Activated CD8-positive, alpha-beta memory T cell treated with anti-CD3 and anti-CD28 coated beads for 1 hour (primary cell): ENCODE measurements around the gene GARNL3.
A peak's percentile ranks its signal among the peaks of the same experiment; 100 is the strongest.

Experiments used
- DNase-seq, 2 donors: peaks; one replicate each; pipeline ENCODE4 v3.0.0-alpha.2; 2020; ENCODE audit warnings: low read depth in 1 of 2; ENCODE audit errors: extremely low read depth in 1 of 2

GARNL3 gene

DNA sequence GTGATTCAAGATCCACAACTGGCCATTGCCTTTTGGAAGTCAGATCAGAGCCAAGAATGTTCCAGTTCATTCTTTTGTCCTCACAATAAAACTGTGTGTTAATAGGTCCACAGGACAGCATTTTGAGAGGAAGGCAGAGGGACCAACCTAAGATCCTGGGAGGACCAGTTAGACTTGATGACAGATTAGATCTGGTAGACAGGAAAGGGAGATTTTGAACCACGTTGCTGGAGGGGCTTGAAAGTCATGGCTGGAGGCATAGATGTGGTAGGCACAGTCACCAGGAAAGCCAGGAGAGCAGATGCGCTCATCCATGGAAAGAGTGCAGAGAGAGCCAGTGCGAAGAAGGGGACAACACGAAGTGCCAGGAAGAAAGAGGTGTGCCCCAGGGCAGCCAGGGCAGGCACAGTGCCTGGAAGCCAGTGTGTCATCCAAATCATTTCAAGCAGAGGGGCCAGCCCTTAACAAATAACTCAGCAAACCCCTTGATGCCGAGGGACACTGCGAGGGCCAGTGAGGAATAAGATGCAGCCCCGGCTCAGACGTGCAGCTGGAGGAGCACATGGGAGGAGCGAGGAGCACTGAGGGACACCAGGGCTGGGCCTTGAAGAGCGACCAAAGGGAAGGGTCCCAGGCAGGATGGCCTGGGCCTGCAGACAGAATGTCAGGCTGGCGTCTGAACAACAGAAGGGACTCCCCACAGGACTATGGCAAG lies 119.6 kb downstream of the GARNL3 start:
- no peak for DNase-seq

DNA sequence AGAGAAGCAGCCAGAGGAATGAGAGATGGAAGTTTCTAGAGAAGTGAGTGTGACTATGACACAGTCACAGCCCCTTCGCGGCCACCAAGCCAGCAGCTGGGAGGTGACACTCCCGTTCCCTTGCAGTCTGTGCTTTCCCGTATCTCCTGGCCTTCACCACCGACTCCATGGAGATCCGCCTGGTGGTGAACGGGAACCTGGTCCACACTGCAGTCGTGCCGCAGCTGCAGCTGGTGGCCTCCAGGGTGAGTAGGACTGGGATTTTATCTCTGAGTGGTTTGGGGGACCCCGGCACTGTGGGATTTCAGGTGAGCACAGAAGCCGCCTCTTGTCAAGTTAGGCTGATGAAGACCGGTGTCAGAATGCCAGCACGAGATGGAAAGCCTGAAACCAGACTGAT lies 120.3 kb downstream of the GARNL3 start:
- DNase-seq = no peak

DNA sequence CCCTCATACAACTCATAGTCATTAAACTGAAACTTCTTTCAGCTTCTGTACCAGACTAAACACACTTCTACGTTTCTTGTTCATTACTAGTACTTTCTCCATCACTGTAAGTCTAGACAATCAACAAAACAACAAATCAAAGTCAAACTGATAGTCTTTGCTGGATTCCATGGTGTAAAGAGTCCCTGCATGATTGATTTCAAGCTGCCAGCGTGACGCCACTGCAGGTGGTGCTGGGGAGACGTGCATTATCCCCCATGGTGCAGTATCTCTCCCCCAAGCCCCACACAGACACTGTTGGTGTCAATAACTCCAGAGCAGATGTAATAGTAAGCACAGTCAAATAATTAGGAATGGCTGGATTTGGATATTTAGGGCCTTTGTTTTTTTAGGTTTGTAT lies 121.7 kb downstream of the GARNL3 start:
- DNase-seq = no peak

DNA sequence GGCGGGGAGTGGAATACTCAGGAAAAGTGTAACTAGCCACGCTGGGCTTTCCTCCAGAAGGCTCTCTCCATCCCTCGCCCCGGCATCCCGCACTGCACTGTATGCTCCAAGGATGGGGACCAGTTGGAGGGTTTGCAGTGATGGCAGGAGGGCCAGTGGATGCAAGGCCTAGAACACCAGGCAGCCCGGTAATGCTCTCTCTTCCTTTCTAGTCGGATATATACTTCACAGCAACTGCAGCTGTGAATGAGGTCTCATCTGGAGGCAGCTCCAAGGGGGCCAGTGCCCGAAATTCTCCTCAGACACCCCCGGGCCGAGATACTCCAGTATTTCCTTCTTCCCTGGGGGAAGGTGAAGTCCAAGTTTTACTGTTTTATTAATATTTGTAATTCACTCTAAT lies 122.4 kb downstream of the GARNL3 start:
- DNase-seq = no peak

DNA sequence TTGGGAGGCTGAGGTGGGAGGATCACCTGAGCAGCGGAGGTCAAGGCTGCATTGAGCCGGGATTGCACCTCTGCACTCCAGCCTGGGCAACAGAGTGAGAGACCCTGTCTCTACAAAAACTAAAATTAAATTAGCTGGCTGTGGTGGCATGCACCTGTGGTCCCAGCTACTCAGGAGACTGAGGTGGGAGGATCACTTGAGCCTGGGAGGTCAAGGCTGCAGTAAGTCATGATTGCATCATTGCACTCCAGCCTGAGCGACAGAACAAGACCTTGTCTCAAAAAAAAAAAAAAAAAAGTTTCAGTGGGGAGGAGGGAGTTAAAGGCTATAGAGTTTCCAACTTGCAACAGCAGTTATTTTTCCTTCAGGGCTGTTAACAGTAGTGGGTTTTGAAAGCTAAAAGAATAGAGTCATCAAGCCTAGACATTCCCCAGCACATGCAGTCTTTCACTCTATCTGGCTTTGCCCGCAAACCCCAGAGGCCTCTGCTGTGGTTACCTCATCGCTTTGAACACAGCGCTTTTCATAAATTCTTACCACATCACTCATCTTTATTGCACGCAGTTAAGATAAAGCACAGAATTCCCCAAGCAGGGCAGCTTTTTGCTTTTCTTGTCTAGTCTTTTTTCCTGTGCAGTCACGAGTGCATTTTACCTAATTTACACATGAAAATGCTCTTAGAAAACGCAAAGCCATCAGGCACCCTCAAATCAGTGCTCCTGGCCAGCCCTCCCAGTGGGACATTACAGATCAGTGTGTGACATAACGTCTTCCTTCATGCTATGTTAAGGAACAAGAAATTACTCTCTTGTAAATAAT lies 123.7 kb downstream of the GARNL3 start:
- peak; percentile 55 to 68 for DNase-seq

DNA sequence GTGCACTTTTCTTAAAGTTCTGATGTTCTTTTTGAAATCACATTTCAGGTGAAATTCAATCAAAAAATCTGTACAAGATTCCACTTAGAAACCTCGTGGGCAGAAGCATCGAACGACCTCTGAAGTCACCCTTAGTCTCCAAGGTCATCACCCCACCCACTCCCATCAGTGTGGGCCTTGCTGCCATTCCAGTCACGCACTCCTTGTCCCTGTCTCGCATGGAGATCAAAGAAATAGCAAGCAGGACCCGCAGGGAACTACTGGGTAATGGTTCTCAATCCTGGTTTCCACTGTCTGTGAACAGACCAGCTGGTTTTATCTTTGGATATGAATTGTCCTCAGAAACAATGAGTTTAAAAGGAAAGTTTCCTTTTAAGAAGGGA lies 124.3 kb downstream of the GARNL3 start:
- DNase-seq = no peak

DNA sequence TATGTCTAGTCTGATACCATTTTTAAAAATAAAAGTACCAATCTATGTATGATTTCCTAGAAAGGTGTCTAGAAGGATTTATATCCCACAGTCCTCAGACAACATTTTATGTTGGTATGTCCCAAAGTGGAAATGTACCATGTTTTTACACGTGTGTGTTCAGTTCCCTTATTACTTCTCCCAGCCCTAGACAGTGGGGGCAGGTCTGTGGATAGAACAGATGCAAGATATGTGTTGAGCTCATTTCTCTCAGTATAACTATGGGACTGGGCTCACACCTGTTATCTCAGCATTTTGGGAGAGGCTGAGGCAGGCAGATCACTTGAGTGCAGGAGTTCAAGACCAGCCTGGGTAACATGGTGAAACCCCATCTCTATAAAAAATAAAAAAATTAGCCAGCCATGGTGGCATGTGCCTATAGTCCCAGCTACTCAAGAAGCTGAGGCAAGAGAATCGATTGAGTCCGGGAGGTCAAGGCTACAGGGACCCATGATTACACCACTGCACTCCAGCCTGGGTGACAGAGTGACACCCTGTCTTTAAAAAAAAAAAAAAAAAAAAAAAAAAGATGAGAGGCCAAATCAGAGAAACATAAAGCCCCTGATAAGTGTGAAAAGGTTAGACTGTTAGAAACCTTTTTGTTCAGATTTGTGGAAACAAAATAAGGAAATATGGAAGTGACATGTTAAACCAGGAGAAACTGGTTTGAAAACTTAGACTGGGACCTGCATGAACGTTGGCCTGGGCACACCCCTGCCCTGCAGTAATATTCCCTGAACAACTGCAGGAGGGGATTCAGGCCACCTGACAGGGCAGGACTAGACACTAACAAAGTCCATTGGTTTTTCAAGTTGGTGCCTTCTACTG lies 125.0 kb downstream of the GARNL3 start:
- no peak for DNase-seq

DNA sequence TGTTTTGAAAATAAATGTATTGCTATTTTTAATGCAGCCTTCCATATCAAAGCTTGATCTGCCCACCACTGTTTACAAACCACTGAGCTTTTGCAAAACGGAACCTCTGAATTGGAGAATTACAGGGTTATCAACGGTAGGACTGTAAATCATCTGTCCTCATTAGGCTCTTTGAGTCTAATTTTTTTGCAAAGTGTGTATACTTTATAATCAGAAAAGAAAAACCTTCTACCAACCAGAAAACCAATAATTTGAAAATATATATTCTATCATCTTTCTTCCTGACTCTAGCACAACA lies 125.6 kb downstream of the GARNL3 start:
- DNase-seq = no peak

DNA sequence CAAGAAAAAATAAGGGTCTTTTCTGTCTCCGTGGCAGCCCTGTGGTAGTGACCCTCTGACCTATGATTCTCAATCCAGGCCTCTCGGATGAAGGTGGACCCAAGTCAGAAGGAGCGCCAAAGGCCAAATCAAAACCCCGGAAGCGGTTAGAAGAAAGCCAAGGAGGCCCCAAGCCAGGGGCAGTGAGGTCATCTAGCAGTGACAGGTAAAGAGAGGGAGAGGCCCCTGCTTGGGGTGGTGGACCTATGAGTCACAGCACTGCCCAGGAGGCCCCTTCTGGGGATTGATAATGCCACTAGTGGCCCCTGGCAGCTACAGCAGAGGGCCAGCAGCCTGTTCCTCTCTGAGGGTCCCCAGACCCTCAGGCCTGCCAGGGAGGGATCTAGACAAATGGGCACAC lies 126.0 kb downstream of the GARNL3 start:
- no peak for DNase-seq

DNA sequence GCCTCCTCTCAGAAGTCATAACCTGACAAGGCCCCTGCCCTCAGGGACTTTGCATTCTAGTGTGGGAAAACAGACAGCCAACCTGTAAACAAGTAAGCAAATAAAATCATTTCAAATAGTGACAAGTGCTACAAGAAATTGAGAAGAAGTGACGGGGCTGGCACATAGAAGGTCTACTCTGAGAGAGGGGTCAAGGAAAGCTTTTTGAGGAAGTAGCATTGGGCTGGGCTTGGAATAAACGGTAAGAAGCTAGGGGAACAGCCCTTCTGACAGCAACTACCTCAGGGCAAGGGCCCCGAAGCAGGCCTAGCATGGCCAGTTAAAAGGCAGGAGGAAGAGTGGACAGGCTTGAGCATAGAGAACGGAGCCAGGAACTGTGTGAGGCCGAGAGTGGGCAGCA lies 127.6 kb downstream of the GARNL3 start:
- DNase-seq = no peak

DNA sequence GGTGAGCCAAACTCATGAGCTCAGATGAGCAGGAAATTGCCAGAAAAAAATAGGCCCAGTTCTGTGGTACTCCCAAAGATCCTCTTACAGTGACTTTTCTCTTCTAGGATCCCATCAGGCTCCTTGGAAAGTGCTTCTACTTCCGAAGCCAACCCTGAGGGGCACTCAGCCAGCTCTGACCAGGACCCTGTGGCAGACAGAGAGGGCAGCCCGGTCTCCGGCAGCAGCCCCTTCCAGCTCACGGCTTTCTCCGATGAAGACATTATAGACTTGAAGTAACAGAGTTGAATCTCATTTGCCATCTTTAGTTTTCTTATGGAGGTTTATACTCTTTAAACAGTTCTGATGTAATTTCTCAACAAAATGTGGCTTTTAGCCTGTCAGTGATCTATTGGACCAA lies 128.4 kb downstream of the GARNL3 start:
- no peak for DNase-seq

DNA sequence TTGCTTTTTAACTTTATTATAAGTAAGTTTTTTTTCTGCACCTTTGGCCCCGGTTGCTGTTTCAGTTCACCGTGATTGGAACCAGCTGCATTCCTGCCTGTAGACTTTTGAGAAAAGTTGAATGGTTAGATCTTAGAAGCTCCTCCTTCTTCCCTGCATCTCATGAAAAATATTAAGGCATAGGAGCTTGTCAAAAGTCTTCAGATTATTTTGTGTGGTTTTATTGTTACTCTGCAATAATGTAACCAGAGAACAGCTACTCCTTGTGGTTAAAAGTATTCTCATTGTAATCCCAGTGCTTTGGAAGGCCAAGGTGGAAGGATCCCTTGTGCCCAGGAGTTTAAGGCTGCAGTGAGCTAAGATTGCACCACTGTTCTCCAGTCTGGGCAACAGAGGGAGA lies 129.1 kb downstream of the GARNL3 start:
- no peak for DNase-seq

DNA sequence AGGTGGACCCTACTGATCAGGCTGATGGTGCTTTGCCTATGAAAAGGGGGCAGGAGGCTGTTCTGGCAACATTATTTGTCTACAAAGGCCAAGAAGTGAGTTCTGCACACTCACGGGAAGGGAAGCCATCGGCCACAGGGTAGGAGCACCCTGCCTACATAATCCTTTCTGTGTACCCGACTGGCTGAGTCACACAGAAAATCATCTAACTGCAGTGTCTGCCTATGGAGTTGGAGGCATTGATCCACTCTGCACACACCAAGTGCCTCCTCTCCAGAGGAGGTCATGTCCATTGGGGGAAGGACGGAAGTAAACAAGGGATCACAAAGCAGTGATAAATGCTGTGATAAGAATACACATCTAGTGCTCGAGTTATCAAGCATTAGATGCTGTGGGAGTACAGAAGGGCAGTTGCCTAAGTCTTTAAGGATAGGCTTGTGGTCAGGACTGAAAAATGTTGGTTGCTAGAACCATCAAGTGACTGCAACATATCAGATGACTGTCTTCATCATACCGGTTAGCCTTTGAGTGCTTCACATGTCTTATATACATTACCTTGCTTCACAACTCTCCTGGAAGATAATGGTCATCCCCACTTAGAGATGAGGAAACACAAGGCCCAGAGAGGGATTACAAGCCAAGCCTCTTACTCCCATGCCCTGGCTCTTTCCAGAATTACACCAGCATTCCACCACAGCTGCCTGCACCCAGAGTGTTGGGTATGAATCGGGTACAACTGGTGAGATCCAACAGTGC lies 131.1 kb downstream of the GARNL3 start:
- no peak for DNase-seq

DNA sequence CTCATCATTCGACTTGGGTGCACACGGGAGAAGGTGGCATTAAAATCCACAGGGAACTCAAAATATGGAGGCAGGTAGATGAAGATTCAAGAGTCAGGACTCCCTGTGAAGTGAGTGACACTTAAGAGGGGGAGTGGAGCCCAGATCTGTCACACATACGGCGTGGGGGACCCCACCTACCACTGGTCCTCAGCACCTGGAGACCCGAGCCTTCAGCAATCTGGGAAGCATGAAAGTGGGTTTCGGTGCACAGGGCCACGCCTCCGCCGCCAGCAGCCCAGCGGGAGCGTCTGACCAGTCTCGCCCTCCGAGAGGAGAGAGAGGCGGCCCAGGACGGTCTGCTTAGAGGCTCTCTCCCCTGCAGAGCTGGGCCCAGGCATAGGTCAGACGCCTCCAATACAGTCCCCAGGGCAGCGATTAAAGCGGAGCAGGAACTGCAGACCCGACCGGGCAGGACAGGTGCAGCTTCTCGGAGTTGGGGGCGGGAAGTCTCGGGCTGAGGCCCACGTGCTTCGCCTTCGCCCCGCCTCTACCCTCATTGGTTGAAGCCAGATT lies 131.8 kb downstream of the GARNL3 start:
- DNase-seq = no peak

DNA sequence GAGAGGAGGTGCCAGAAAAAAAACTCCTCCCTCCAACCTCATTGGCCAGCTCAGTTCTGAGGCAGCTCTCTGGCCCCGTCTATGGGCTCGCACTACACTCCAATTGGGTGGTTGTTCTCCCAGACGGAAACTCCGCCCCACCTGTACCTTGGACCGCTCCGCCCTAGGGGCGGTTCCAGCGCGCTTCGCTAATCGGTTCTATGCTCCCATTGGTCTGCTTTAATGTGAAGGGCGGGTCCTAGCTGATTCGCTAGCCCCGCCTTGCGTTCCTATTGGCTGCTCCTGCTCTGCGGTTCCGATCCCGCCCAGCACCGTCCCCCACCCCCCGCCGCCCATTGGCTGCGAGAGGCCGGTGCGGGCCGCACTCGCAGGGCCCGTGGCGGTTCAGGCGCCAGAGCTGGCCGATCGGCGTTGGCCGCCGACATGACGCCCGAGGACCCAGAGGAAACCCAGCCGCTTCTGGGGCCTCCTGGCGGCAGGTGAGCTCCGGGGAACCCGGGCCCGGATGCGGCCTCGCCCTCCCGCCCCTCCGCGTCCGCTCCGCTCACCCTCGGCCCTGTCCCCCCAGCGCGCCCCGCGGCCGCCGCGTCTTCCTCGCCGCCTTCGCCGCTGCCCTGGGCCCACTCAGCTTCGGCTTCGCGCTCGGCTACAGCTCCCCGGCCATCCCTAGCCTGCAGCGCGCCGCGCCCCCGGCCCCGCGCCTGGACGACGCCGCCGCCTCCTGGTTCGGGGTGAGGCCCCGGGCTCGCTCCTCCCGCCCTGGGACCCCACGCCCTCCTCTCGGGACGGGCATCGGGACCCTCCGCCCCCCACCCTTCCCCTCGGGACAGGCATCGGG lies 132.5 kb downstream of the GARNL3 start, which contains the start of gene SLC2A8:
SLC2A8 (plus strand) TSS at position 362 of the 838 bp plus-strand sequence; CDS start at position 424, 62 bp downstream.
- DNase-seq = peak; percentile 77 to 78

DNA sequence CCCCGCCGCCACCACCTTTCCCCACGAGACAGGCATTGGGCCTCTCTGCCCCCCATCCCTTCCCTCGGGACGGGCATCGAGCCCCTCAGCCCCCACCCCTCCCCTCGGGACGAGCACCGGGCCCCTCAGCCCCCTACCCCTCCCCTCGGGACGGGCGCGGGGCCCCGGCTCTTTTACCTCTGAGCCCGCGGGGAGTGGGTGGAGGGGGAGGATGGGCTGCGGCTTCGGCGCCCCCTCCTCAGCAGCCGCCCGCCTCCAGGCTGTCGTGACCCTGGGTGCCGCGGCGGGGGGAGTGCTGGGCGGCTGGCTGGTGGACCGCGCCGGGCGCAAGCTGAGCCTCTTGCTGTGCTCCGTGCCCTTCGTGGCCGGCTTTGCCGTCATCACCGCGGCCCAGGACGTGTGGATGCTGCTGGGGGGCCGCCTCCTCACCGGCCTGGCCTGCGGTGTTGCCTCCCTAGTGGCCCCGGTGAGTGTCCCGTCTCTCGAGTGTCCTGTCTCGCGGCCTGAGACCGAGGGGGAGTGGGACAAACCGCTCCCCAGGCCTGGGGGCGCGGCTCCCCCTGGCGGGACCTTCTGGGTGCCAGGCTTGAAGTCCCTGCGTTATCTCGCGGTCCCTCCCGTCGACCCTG lies 133.2 kb downstream of the GARNL3 start:
- DNase-seq = no peak

DNA sequence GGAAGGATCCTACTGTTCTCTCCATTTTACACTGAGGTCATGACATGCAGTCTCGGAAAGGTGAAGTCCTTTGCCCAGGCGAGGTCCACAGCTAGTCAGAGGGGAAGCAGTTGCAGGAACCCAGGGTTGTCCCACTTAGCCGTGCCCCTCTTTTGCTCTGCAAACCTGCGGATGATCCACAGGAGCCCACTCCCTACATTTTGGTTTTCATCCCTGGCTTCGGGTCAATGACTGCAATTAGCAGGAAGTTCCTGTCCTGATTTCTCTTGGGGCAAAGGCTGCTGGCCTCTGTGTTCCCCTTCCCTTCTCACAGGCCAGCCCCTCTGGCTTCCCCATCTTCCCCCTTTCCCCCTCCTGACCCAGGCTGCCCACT lies 133.7 kb downstream of the GARNL3 start:
- DNase-seq = no peak

DNA sequence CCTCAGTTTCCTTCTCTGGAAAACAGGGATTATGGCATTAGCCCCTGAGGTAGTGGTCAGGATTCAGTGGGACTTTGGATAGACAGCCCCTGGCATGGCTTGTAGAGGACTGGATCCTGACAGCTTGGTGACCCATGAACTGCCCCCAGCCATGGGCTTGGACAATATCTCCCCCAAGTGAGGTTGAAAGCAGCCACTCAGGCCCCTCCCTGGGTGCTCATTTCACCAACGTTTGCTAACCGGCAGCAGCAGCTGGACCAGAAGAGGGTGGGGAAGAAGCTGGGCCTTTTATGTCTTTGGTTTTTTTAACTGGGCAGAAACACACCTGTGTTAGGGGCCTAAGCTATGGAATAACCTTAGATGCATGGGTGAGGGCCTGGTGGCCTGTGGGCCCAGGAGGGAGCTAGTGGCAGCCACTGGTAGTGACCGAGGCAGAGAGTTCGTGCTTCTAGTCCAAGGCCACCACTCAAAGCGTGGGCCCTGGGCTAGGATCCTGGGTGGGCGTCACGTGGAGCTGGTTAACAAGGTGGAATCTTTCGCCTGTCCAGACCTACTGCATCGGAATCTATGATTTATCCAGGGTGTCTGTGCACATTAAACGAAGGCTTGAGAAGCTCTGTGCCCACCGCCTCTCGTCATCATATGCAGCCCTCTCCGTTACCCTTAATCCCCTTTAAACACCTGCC lies 134.3 kb downstream of the GARNL3 start:
- DNase-seq = no peak
